HuH-7.5 (cell line): ENCODE measurements around the gene PACRG.

Experiments used
- DNase-seq: peaks from one replicate; pipeline ENCODE4 v3.0.0; 2011; ENCODE audit warnings: low spot score

Gene PACRG

DNA sequence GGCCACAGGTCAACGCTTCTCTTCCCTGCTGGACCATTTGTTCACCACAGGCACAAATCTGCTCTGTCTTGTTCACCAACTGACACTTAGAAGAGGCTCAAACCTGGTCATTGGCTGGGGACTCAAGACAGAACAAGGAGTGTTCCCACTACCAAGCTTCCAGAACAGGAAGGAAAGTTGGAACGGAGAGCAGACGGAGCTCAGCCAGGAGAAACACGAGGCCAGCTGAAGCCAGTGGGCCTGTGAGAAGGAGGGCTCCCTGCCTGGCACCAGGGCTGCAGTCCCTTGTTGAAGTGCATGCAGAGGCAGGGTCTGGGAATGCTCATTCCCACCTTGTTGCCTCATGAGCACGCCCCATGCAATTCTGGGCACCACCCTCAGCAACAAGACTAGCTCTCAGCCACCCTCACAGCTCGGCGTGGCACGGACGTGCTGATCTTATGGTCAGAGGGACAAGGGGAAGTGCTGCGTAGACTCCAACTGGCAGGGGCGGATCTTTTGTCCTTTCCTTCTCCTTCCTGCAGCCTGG is 450.2 kb downstream of the PACRG start:
- no peak for DNase-seq

DNA sequence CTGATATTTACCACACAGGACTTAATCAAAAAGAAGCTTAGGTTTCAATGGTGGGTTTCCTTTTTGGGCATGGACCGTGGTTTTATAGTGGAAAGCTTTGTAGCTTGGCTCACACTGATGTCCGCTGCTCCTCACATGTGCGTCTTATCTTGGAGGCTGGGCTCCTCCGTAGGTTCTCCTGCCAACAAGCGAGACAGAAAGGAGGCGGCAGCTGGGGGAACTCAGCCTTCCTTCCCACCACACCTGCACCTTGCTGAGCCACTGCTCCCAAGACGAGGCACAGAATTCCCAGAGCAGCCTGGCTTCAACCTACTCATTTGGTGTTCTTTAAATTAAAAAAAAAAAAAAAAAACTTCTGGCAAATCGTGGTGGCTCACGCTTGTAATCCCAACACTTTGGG is 451.3 kb downstream of the PACRG start:
- no peak for DNase-seq

DNA sequence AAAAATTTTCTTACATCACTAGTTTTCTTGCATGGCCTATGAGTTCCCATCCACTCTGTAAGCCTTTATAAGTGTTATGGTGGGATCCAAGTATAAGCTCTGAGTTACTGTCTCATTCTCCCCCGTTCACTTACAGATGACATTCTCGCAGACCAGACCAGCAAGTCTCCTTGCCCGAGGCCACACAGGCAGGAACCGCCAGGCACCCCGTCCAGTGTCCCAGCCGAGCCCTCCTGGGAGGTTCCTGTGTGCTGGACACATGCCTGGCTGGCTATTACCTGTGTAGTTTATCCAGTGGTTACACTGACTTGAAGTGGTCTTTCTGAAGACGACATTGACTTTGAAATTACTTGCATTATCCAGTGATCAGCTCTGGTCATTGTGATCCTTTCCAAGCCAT is 451.9 kb downstream of the PACRG start:
- no peak for DNase-seq

DNA sequence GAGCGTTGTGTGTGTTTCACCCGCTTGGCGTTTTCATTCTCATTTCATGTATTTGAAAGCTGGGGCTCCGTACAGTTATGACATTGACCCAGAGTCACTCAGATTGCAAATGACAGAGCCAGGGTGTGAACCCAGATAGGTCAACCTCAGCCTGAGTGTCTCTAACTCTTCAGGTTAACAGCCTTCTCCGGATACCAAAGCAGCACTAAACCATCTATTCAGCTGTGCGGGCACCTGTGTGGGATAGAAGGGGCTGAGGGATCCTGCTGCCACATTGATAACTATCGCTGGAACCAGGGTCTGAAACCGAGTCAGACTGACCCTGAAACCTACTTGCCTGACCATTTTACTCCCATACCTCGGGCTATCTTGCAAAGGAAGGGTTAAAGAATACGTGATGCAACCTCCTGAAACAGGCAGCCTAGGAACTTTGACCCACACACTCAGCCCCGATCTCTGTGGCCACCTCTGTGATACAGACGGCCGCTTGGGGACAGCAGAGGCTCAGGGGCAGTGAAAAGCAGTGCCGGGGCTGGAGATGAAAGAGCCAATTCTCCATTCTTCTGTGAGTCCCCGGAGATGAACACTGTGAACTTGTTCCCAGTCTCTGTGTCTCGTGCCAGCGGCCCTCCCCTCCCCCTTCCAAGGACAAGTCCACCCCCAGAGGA is 453.2 kb downstream of the PACRG start:
- DNase-seq = peak; percentile 84

DNA sequence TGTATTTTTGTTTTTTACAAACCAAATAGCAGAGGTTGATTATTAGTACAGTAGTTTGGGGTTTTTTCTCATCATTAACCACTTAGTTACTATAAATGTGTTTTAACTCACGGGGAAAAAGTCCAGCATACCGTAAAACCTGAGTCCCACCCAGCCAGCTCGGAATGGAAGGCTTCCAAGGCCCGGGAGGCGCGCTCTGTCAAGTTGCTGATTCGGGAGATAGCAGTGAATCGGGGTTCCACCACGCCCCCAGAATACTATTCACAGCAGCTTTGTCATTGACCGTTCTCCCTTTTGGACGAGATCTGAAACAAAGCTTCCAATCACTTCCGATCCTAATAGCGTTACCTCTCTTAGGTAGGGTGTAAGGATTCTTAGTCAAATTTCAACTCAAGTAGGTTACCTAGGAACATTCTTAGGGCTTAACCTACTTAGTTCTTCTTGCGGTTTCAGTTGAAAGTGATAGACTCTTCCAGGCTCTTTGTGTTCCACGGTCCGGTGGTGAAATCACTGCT is 453.9 kb downstream of the PACRG start:
- no peak for DNase-seq

DNA sequence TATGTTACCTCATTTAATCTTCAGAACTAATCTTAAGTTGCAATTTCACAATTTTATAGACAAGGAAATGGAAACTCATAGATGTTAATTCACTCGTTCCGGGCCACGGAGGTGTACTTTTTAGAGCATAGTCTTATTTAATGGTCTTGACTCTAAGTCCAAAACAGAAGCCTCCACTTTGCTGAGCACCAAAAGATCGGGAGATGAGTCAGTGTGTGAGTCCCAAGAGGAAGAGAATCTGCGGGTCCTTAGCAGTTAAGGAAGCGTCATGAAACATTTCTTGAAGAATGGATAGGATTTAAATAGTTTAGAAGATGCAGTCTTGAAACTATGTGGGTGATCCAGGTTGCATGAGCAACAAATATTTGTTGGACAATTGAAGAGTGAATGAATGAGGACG is 454.9 kb downstream of the PACRG start:
- no peak for DNase-seq

DNA sequence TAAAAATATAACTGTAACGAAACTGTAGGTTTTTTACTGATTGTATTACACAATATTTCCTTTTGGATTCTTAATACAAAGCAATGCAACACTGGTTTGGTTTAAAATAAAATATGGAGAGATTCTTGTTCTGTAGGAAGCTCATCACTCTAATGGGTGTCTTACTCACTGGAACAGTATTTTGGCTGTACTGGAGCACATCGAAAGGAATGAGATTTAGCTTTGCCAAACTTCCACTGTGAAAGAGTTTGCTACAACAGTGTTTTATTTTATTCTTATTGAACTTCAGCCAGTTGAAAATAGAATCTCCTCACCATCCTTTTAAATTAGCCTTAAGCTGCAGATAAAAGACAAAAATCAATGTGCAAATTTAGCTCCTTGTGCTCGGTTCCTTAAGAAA is 456.0 kb downstream of the PACRG start:
- DNase-seq = no peak

DNA sequence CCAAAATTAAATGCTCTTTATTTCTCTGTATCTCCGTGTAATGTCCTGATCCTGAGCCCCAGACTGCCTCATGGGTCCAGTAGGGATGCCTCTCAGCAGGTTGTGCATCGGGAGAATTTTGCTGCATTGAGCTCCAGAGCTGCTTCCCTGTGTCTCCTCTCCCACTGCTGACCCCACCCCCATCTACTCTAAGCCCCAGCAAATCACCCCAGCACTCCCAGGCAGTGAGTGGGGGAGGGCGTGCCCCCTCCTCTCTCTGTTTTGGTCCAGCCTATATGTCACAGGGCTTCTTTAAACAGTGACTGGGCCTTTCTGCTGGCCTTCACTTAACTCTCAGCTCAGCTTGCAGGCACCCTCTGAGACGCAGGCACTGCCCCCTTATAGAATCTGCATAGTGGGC is 458.0 kb downstream of the PACRG start:
- no peak for DNase-seq

DNA sequence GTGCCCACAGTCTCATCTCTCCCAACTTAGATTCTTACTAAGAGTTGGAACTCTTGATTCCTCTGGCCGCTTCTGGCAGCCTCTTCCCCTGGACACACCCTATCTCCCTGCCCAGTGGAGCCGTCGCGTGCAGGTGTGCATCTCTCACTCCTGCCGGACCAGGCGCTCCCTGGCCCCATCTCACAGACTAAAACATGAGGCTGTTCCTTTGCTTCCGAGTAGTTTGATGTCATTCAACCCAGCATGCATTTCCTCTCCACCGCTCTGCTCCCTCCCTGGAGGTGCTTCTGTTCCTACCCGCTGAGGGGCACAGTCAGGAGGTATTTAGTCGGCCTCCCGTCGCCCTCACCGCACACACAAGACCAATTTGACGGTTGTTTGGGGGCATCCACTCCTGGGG is 458.8 kb downstream of the PACRG start:
- no peak for DNase-seq

DNA sequence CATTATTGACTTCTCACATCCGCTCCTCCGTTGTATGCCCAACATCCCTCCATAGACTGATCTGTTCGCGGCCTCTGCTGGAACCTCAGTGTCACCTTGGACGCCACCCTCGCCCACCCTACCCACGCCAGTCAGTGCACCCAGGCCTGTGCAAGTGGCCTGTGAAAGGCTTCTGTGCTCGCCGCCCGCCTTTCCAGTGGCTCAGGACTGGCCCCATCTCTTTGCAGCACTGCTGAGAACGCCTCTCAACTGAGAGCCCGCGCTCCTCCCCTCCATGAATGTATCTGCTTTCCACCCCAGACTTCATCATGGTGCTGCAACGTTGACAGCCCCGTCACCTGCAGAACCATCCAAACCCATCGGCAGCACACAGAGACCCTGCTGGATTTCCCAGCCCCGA is 459.4 kb downstream of the PACRG start:
- DNase-seq = no peak

DNA sequence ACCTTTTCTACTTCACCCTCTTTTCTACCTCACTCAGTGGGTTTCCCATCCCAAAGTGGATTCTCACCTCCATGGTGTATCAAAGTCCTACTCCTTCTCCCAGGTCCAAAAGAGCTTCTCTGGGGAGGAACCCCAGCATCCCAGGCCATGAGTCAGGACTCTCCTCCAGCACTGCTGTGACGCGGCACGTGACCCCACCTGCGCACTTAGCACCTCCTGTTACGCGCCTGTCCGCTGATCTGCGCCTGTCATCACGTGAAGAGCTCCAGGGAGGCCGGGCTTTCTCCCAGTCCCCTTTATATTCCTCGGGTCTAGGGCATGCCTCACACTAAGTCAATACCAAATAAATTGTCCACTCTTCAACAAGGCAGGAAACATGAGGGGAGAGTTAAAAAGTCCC is 459.8 kb downstream of the PACRG start:
- DNase-seq = no peak

DNA sequence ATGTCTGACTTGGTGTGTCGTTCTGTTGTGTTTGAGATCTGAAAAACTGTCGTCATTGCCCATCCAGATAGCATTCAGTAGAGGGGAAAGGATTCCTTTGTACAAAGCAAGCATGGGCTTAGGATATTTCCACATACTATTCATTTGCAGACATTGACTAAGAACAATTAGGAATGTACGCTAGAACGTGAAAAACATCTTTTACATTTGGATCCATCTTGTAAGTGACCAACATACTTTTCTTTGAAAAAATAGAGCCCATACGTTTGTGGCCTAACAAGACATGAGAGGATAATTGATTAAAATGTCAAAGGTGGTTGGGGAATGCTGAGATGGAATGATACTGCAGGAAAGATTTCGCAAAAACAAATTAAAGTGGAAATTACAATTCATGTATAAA is 461.0 kb downstream of the PACRG start:
- DNase-seq = no peak

DNA sequence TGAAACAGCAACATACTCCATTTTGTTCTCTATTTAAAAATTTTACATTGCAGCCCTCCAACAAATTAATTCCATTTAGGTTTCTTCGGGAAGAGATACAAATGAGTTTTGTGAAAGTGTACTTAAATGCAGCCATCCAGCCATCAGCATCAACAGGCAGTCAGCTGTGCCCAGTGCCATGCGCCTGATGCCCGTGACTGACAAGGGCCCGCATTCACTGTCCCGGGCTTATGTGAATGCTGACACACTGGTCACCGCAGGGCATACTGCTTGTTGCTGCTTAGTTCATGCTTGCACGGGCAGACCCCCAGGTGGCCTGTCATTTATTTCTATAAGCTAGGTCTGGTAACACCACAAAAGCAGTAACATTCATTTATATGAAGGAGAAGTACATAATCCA is 461.8 kb downstream of the PACRG start:
- DNase-seq = no peak

DNA sequence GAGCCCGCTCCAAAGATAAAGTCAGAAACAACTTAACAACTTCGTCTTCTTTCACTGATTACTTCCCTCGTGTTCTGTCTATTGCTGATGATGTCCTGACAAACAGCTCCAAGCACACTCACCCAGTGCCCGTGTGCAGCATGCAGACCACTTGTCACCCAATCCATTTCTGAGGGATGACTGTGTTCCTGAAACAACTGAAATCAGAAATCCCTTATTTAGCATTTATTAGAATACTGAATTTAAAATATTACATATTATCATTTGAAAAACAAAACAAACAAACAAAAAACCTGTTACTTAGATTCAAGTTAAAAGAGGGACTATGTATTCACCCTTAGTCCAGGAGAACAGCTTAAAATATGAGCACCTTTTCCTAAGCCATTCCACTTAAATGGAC is 463.0 kb downstream of the PACRG start:
- no peak for DNase-seq

DNA sequence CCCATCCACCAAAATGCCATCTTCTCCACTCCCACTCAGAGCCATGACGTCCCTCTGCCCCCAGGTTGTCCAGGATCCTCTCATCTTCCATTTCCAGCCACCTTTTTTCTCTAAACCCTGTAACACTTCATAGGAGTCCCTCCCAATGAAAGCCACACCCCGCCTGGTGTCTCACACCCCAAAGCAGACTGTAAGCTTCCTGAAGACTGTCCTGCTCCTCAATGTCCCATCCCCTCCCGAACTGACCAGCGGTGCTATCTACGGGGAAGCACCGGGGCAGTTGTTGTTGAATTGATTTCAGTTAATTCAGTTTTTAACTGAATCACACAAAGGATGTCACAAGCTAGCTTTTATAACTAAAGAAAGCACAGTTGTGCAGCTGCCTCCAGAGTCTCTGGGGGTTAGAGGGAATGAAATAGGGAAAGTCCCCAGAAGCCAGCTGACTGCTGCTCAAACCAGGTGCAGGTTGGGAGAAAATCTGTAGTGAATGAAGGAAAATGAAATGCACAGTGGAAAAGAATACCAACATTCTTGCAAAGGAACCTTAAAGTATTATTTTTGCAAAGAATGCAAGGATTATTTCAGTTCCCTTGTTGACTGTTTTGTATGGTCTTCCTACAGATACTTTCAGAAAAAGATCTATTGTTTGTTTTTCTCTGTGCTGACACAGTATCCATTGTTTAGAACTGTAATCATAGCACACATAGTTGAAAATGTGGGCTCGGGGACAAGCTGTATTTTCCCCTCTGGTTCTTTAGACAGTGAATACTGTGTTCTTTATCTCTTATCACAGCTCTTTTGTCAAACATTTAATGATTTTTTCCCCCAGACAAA is 464.1 kb downstream of the PACRG start:
- DNase-seq = no peak

DNA sequence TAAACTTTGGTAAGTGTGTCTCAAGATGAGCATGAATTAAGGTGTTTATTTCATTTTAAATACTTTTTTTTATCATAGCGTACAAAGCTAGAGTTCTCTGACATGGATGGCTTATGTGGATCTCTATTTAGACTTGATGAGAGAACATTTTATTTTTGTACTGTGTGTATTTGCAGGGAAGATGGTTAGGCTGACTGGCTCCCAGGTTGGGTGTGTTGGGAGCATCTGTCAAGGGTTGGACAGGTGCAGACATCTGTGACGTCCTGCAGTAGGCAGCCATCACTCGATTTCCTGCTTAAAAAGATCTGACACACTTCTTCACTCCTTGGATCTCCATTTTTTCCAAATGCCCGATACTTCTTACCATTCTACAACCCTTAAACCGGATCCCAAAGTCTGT is 464.8 kb downstream of the PACRG start:
- no peak for DNase-seq

DNA sequence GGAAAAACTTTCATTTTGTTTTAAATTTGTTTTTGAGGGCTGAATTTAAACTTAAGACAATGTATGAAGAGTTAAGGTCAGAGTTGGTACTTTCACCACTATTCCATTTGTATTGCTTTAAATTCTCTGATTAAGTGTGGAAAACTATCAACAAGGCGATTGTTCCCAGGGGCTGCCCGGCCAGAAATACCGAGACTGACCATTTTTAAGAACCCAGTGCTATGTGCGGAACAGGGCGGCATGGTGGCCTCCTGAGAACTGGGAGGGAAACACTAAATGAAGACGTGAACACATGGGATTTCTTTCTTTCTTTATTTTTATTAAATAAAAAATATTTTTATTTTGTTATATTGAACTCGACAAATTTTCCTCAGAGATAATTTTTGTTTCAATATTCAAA is 465.6 kb downstream of the PACRG start:
- DNase-seq = no peak

DNA sequence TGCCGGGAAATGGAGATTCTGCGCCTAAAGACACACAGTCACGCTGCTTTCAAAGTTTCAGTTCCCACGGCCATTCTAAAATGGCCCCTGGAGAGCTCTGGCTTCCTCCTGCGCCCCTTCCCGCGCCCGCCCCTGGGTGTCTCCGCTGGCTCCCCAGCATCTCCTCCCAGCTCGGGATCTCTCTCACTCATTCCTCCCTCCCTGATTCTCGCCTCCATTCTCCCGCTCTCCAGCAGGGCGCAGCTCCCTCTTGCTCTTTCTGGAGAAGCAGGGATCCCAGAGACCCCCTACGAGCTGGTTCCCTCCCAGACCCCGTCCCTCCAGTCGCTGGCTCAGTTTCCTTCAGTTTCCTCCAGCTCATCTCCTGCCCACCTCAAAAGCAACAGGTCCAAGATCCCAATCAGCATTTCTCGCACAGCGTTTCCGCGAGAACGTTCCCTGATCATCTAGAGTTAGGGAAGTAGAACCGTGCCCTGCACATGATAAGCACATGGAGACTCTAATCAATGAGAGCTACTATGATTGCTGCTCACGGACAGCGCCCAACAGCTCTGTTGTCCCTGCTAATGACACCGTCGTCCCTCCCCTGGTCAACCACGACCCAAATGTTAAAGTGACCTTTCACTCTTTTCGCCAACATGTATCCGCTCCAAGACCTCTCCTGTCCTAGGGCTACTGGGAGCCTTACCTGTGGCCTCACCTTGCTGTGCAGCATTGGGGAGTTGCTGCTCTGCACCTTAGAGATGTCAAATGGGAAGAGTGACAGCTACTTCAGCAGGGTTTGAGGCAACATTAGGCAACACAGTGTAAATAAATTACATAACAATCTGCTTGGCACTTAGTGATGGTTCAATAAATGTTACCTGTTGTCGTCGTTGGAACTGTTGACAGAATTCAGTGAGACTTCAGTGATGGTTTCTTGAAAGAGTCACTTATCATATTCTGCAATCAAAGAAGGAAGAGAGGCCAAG is 468.2 kb downstream of the PACRG start:
- DNase-seq = no peak

DNA sequence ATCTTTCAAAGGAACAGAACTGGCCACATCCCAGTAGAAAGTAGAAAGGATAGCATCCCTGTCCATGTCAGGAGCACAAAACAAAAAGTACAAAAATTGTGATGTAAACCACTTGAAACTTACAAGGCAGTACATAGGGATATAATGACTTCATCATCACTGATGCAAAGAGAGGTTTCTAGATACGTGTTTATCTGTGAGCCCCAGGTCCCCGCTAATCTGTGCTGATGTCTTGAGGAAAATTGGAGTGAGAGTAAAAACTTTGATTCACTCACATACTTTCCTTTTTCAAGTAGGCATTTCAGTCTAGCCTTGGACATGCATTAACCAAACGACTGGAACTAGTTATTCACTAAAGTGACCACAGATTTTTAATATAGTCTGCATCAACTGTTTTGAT is 470.1 kb downstream of the PACRG start:
- DNase-seq = no peak

DNA sequence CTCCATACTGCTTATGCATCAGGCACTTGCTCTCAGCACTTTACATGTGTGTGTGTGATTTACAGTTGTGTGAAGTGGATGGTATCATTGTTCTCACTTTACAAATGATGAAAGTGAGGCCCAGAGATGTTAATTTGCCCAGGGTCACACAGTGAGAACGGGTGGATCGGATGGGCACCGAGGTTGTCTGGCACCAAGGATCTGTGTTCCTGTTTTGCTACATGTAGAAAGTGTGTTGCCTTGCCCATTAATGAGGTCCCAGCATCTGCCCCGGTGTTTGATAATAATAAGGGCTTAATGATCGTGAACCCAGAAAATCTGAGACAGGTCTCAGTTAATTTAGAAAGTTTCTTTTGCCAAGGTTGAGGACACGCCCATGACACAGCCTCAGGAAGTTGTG is 470.6 kb downstream of the PACRG start:
- DNase-seq = no peak

DNA sequence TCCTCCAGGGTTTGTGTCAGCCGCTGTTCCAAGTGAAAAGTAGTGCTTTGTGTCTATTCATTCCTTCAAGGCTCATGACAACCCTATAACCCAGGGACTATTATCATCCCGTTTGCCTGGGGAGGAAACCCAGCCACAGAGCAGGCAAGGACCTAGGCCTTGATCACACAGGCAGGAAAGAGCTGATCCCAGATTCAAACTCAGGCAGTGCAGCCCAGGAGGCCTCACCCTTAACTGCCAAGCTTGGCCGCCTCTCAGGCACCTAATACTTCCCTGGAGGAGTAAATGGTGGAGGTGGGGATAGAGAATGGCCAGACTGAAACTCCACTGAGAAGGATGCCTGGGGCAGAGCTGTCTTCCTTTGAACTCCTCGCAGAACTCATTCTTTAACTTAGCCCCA is 471.6 kb downstream of the PACRG start:
- no peak for DNase-seq

DNA sequence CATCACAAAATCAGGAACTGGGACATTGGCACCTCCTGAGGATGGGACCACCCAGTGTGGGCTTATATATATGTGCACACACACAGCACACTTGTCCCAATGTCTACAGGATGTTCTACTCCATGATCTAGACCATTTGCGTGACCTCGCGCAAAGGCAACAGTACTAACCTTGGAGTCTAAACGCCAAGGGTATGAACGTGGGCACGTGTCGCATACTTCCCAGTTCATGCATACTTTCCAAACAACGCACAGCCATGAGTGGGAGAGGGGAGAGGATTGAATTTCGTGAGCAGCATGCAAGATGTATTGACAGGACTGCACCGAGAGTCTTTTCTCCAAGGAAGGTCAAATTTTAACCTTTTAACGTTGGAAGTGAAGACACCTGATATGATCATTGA is 472.5 kb downstream of the PACRG start:
- DNase-seq = no peak
